HAP-1 (cell line): ENCODE data around the gene IKBIP.
A peak's percentile ranks its signal among the peaks of the same experiment; 100 is the strongest.
"Not testable (repeated sequence)": the region's sequence is repeated elsewhere in the genome, so short reads cannot be mapped to it uniquely, and the experiment has no call there.

Experiments used
- DNase-seq, 2 experiments: peaks; one replicate each; pipeline ENCODE4 v3.0.0-alpha.2; 2016 to 2020; ENCODE audit warnings: low spot score in 2 of 2
- H3K27me3 ChIP-seq: fragments of 250-450 bp; sonication (Bioruptor Pico); 2 replicates; pipeline ENCODE4 v1.5.1; 2020; ENCODE audit warnings: low read depth, mild to moderate bottlenecking, moderate library complexity
- H3K36me3 ChIP-seq: fragments of 250-450 bp; sonication (Bioruptor Pico); replicated peaks from 2 replicates; pipeline ENCODE4 v1.5.1; 2020; ENCODE audit warnings: mild to moderate bottlenecking
- H3K4me1 ChIP-seq: fragments of 250-450 bp; sonication (Bioruptor Pico); 2 replicates; pipeline ENCODE4 v1.5.1; 2020; ENCODE audit warnings: mild to moderate bottlenecking
- H3K4me3 ChIP-seq: fragments of 250-450 bp; sonication (Bioruptor Pico); 2 replicates; pipeline ENCODE4 v1.5.1; 2020; ENCODE audit warnings: mild to moderate bottlenecking, moderate library complexity
- H3K9me3 ChIP-seq: fragments of 250-450 bp; sonication (Bioruptor Pico); 2 replicates; pipeline ENCODE4 v1.5.1; 2020; ENCODE audit warnings: mild to moderate bottlenecking, moderate library complexity
- in situ Hi-C: fragments of 300-500 bp; cut with MboI; formaldehyde crosslinking; loops from 3 replicates; pipeline ENCODE4 v1.14.3; 2020; ENCODE audit warnings: low sequenced_read_pairs, inconsistent platforms, mixed read lengths

The IKBIP gene

DNA sequence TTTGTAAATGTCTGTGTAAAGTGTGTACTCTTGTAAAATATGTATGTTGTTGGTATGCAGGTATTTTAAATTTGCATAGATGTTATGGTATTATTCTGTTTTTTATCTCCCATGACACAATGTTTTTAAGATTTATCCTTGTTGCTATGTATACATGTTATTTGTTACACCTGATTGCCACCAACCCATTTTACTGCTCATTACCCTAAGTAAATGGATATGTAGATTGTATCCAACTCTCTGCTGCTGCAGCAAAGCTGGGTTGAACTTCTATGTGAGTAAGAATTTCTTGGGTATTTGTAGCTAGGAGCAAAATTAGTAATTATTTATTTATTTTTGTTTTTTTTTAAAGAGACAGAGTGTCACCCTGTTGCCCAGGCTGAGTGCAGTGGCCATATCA lies 6.7 kb upstream of the IKBIP start:
- H3K27me3 ChIP-seq: no peaks in the 10 kb centered on the region
- in situ Hi-C loops: no loop called here
- H3K4me3 ChIP-seq: no peak overlapping the region

DNA sequence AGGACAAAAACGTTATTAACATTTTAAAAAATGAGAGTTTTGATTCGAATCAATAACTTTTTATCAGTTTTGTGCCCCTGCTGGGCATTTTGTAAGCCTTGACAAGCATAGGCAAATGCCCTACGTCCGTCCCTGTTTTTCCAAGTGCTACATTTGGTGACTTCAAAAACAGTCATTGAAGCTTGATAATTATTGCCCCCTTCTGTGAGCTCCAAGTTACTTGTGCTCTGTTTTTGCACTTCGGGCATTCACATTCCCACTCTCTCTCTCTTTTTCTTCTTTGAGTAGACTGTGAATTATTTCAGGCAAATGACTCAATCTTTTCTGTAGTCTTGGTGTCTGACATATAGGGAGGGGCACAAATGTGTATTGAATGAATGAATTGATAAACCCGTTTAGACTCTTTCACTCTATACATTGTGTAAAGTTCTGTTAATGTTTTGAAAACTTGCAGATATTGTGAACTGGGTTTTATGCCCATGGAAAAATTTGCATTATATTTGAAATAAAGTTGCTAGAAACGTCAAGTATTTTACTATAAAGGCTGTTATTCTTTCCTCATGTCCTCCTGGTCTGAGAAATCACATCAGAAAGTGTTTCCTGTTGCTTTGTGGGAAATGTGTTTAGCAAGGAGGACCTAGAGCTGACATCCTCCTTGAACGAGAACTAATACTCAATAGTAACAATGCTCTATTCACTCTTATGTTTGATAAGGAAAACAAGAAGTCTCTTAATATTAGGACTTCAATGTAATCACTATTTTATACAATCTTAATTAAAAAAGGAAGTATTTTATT lies 1.9 kb upstream of the IKBIP start:
- Histone ChIP-seq H3K9me3 (no peaks in the 10 kb centered on the region), H3K27me3 (no peaks in the 10 kb centered on the region), H3K36me3 (peaks cover 22% of the 10 kb centered on the region), H3K4me3 (peak overlapping the region; percentile 93), H3K4me1 (peaks cover 5% of the 10 kb centered on the region; the same call in 1 of the 2 replicates)
- in situ Hi-C loops: no loop called here
- peak; percentile 20 to 47 for DNase-seq

More for the DNA sequence above, 6.7 kb upstream of the IKBIP start:
- H3K36me3 ChIP-seq: peaks cover 22% of the 10 kb centered on the region
- no peaks in the 10 kb centered on the region for H3K9me3 ChIP-seq
- DNase-seq: no peak
- 0 out of 2 replicates have a peak, but pooled peaks cover 2% of the 10 kb centered on the region for H3K4me1 ChIP-seq

DNA sequence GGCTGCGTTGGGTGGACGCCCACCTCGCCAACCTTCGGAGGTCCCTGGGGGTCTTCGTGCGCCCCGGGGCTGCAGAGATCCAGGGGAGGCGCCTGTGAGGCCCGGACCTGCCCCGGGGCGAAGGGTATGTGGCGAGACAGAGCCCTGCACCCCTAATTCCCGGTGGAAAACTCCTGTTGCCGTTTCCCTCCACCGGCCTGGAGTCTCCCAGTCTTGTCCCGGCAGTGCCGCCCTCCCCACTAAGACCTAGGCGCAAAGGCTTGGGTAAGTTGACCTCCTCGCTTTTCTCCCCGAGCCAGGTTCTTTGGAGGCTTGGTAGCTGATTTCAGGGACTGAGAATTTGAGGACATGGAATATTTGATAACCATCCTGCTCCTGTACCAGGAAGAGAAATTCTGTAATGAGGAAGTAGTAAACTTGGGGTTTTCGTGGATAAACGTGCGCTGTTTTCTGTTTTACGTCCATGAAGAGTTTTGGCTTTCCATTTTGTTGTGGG lies 1.0 kb upstream of the IKBIP start:
- H3K9me3 ChIP-seq: no peaks in the 10 kb centered on the region
- peak overlapping the region; percentile 93 for H3K4me3 ChIP-seq
- in situ Hi-C loops: no loop called here
- H3K36me3 ChIP-seq: peaks cover 22% of the 10 kb centered on the region
- no peaks in the 10 kb centered on the region for H3K27me3 ChIP-seq
- DNase-seq: peak; percentile 24 to 41
- H3K4me1 ChIP-seq: peaks cover 5% of the 10 kb centered on the region; the same call in 1 of the 2 replicates

DNA sequence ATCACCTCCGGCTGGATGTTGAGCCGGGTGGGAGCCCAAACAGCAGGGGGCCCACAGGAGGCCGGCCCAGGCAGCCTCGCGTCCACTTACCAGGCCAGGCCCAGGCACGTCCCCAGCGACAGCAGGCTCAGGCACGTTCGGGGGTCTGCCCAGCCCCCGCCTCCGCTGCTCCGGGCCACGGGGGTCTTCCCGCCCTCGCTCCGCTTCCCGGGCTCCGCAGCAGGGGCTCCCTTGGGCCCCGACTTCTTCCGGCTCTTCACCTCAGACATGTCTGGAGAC lies 216 bp downstream of the IKBIP start:
- Histone ChIP-seq H3K9me3 (no peaks in the 10 kb centered on the region), H3K4me3 (peak overlapping the region; percentile 93), H3K36me3 (peaks cover 13% of the 10 kb centered on the region), H3K27me3 (no peaks in the 10 kb centered on the region), H3K4me1 (peaks cover 3% of the 10 kb centered on the region; the same call in 1 of the 2 replicates)
- in situ Hi-C loops: no loop called here
- DNase-seq: peak in 1 of 2 experiments; percentile 71

DNA sequence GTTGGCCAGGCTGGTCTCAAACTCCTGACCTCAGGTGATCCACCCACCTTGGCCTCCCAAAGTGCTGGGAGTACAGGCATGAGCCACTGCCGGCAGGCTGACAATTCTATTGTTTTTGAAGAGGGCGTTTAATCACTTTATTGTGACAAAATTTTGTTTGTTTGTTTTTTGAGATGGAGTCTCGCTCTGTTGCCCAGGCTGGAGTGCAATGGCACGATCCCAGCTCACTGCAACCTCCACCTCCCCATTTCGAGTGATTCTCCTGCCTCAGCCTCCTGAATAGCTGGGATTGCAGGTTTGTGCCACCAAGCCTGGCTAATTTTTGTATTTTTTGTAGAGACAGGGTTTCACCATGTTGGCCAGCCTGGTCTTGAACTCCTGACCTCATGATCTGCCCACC lies 1.8 kb downstream of the IKBIP start:
- H3K4me1 ChIP-seq, DNase-seq, in situ Hi-C loops, H3K36me3 ChIP-seq, H3K9me3 ChIP-seq, H3K27me3 ChIP-seq: not testable (repeated sequence)
- peak overlapping the region; percentile 93 for H3K4me3 ChIP-seq

DNA sequence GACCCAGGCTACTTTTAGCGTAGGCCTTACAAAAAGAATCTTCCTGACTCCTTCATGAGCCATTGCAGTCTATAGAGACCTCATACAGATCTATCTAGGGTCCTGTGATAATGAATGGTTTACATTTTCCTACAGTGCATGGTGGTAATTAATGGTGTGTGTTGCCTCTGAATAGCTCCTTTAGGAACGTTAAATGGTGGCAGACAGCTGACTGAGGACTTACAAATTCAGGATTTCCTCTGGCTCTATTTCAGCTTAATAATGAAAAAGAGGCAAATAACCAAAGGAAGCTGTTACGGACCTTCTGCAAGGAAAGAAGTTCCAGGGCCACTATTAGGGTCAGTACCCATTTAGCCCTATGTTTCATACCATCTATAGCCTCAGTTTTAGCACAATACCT lies 5.1 kb downstream of the IKBIP start:
- Histone ChIP-seq H3K27me3 (no peaks in the 10 kb centered on the region), H3K36me3 (peaks cover 4% of the 10 kb centered on the region), H3K9me3 (no peaks in the 10 kb centered on the region), H3K4me3 (no peak overlapping the region), H3K4me1 (peaks cover 20% of the 10 kb centered on the region)
- in situ Hi-C loops: no loop called here
- DNase-seq: no peak

DNA sequence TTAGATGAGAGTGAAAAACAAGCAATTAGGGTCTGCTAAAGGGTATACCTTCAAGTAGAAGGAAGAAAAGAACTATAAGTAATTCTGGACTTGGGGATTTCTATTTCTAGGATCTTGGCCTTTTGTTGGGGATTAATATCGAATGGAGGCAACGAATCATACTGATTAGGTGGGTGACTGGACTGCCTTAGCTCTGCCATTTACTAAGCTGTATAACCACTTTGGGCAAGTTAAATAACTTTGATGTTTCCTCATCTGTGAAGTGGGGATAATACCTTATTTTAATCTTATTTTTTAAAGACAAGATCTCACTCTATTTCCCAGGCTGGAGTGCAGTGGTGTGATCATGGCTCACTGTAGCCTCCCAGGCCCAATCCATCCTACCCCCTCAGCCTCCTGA lies 6.6 kb downstream of the IKBIP start:
- H3K4me1 ChIP-seq: peaks cover 18% of the 10 kb centered on the region
- DNase-seq: no peak
- H3K27me3 ChIP-seq: no peaks in the 10 kb centered on the region
- no peaks in the 10 kb centered on the region for H3K9me3 ChIP-seq
- in situ Hi-C loops: no loop called here
- peaks cover 11% of the 10 kb centered on the region for H3K36me3 ChIP-seq
- no peak overlapping the region for H3K4me3 ChIP-seq

DNA sequence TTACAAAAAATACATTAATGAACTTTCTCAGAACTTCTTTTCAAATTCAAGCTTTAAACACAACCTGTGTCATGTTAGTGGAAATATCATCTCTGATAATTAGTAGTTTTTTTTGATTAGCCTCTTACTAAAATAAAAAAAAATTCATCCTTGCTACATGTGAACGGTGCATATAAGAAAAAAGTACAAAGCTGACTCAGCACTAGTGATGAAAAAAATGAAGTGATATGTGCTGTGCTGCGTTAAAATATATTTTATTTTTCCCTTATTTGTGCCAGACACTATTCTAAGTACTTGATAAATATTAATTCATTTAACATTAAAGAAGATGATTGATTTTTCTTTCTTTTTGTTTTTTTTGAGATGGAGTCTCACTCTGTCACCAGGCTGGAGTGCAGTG lies 7.5 kb downstream of the IKBIP start:
- in situ Hi-C loops: no loop called here
- Histone ChIP-seq H3K4me1 (peaks cover 16% of the 10 kb centered on the region), H3K27me3 (no peaks in the 10 kb centered on the region), H3K9me3 (no peaks in the 10 kb centered on the region), H3K4me3 (no peak overlapping the region), H3K36me3 (peaks cover 16% of the 10 kb centered on the region)
- DNase-seq: no peak

DNA sequence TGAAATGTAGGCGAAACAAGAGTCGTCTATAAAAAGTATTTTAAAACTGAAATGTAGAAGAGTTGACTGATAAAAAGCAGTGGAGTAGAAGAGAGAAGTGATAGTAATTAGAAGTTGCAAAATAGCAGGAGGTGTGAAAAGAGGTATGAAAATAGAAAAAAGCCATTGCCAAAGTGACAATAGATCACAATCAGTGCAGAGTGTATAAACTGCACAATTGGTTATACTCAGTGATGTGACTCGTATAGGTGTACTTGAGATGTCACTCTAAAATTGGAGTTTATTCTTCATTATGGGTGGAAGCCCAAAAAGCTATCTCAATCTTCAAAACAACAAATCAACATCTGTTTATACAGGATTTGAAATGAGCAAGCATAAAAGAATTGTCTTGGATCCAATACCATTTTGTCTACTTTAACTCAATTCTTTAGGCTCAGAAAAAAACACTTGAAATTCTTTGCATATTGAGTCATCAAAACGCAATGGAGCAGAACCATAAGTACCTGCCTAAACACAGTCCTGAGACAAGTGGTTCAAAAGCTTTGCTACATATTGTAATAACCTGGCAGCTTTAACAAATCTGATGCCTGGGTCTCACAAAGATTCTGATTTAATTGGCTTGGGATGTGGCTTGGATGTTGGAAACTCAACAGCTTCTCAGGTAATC lies 8.8 kb downstream of the IKBIP start:
- peak in 1 of 2 experiments; percentile 52 for DNase-seq
- H3K36me3 ChIP-seq: peaks cover 16% of the 10 kb centered on the region
- H3K9me3 ChIP-seq: no peaks in the 10 kb centered on the region
- in situ Hi-C loops: no loop called here
- H3K4me3 ChIP-seq: no peak overlapping the region
- H3K27me3 ChIP-seq: no peaks in the 10 kb centered on the region
- H3K4me1 ChIP-seq: peaks cover 16% of the 10 kb centered on the region

DNA sequence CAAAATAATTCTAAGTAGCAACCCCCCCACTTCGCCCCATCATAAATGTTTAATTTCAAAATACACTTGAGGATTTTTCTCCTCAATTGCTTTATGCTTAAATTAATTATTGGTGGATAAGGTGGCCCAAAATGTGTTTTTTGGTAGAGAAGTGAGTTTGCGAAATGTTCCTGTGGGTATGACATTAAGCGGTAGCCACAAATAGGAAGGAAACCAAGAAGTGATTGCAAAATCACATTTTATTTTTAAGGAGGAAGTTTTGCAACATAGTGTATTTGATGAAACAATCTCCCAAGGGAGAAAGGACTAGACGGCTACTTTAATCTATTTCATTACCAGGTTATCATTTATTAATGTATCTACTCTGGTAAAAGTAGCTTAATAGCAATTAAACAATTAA lies 25.6 kb downstream of the IKBIP start:
- Histone ChIP-seq H3K9me3 (no peaks in the 10 kb centered on the region), H3K27me3 (no peaks in the 10 kb centered on the region), H3K4me3 (no peak overlapping the region), H3K4me1 (no peaks in the 10 kb centered on the region), H3K36me3 (no peaks in the 10 kb centered on the region)
- in situ Hi-C loops: no loop called here
- DNase-seq: no peak

DNA sequence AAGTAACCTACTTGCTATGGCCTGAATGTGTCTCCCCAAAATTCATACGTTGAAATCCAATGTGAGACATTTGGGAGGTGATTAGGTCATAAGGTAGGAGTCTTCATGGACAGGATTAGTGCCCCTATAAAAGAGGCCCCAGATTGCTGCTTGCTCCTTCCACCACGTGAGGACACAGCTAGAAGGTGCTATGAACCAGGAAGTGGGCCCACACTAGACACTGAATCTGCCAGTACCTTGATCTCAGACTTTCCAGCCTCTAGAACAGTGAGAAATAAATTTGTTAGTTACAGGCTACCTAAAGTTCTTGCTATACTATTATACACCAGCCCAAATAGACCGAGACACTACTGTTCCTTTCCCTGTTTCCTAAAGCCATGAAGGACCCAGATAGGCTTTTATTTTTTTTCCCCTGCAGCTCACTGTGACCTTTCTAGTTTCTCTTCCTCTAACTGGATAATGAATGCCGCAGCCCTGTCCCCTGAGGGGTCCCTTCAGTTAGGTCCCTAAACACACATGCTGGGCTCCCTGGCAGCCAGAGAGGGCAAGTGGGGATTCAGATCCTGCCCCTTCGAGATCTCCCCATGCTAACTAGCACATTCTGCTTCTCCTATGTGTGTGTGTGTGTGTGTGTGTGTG lies 31.8 kb downstream of the IKBIP start:
- in situ Hi-C loops: no loop called here

DNA sequence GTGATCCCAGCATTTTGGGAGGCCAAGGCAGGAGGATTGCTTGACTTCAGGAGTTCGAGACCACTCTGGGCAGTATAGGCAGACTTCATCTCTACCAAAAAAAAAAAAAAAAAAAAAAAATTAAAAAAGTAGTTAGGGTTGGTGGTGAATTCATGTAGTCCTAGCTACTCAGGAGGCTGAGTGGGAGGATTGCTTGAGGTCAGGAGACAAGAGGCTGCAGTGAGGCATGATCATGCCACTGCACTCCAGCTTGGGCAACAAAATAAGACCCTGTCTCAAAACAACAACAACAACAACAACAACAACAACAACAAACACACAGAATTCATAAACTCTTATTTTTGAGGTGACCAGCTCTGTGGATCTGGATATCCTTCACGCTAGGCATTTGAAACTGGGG lies 34.0 kb downstream of the IKBIP start:
- no peaks in the 10 kb centered on the region for H3K9me3 ChIP-seq
- no peak overlapping the region for H3K4me3 ChIP-seq
- H3K4me1 ChIP-seq: no peaks in the 10 kb centered on the region
- no peaks in the 10 kb centered on the region for H3K36me3 ChIP-seq
- no peaks in the 10 kb centered on the region for H3K27me3 ChIP-seq
- no peak for DNase-seq
- in situ Hi-C loops: no loop called here

More for the DNA sequence above, 31.8 kb downstream of the IKBIP start:
- no peak for DNase-seq
- no peaks in the 10 kb centered on the region for H3K4me1 ChIP-seq
- no peaks in the 10 kb centered on the region for H3K36me3 ChIP-seq
- H3K27me3 ChIP-seq: no peaks in the 10 kb centered on the region
- no peaks in the 10 kb centered on the region for H3K9me3 ChIP-seq
- H3K4me3 ChIP-seq: no peak overlapping the region

DNA sequence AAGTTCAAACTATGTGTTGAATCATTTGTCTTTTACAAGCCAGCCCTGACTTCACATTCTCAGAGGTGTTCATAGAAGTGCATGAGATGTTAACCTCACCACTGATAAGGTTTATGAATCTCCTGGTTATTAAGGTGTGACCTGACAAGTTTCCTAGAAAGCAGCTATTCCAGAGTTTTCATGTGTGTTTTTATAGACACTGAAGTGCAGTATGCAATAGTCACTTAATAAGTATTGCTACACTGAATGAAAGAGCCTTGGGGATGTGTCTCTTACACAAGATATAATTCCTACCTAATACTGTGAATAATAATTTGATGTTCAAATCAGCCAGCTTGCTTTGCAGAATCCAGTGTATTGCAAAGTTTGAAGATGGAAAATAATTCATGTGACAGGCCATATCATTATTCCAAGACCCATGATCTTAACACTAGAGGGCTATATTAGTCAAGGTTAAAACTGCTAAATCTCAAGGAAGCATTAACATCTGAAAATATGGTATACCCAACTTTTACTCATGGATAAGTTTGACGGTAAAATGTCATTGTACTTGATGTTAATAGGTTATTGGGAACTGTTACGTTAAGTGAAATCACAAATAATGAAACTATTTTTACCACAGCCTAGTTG lies 38.1 kb downstream of the IKBIP start:
- no peaks in the 10 kb centered on the region for H3K9me3 ChIP-seq
- in situ Hi-C loops: no loop called here
- H3K4me1 ChIP-seq: no peaks in the 10 kb centered on the region
- H3K4me3 ChIP-seq: no peak overlapping the region
- no peaks in the 10 kb centered on the region for H3K27me3 ChIP-seq
- no peak for DNase-seq
- H3K36me3 ChIP-seq: peaks cover 29% of the 10 kb centered on the region

DNA sequence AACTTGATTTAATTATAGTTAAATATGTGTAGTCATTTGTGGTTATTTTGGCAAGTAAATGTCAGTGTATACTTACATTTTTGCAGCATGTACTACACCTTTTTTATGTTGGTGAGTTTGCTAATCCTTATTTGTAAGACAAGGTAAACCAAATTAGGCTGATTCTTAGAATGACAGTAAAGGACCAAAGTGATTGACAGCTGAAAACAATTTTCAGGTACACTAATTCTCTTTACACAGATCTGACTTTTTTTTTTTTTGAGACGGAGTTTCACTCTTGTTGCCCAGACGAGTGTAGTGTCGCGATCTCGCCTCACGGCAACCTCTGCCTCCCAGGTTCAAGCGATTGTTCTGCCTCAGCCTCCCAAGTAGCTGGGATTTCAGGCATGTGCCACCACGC lies 42.7 kb downstream of the IKBIP start:
- H3K4me1 ChIP-seq: no peaks in the 10 kb centered on the region
- no peaks in the 10 kb centered on the region for H3K9me3 ChIP-seq
- no peak overlapping the region for H3K4me3 ChIP-seq
- H3K36me3 ChIP-seq: peaks cover 75% of the 10 kb centered on the region
- no peaks in the 10 kb centered on the region for H3K27me3 ChIP-seq
- no peak for DNase-seq
- in situ Hi-C loops: no loop called here
